Large intestine (tissue), 3 donors: ENCODE data around the gene SLC8A2. TPM values are rescaled to one million over a fixed set of nuclear protein-coding genes. Genes with fewer than 3 reads are reported as not detected.
A peak's percentile ranks its signal among the peaks of the same experiment; 100 is the strongest.
"Not testable (repeated sequence)": the region's sequence is repeated elsewhere in the genome, so short reads cannot be mapped to it uniquely, and the experiment has no call there.

Experiments
- DNase-seq, 2 donors: peaks; one replicate each; pipeline versions ENCODE4 v3.0.0 to v3.0.0-alpha.2; 2013
- H3K27ac ChIP-seq: one replicate; pipeline ENCODE4 v1.5.1; 2013; ENCODE audit warnings: low read length
- H3K27me3 ChIP-seq: 2 replicates; pipeline ENCODE4 v1.6.1; 2013; ENCODE audit warnings: low read length; ENCODE audit not compliant: control insufficient read depth, insufficient read depth
- H3K36me3 ChIP-seq: 2 replicates; pipeline ENCODE4 v1.6.1; 2013; ENCODE audit warnings: low read length; ENCODE audit not compliant: control insufficient read depth, insufficient read depth
- H3K4me1 ChIP-seq: one replicate; pipeline ENCODE4 v1.6.1; 2013; ENCODE audit warnings: low read length; ENCODE audit not compliant: control insufficient read depth, insufficient read depth
- H3K4me3 ChIP-seq: one replicate; pipeline ENCODE4 v1.5.1; 2013; ENCODE audit warnings: low read length
- H3K9me3 ChIP-seq: one replicate; pipeline ENCODE4 v1.6.1; 2013; ENCODE audit warnings: mild to moderate bottlenecking, low read depth, low read length, moderate library complexity; ENCODE audit not compliant: control insufficient read depth
- WGBS: methylation state at CpG from one replicate; pipeline ENCODE4 v1.1.5; 2013; ENCODE audit warnings: low lambda C conversion rate; ENCODE audit not compliant: insufficient coverage; 5-methylcytosine and 5-hydroxymethylcytosine counted together
- polyA plus RNA-seq: library from polyadenylated mRNA; unstranded; fragments of 120-200 nt; gene quantifications from one replicate; pipeline ENCODE4 v1.2.1, GENCODE V29; 2013

SLC8A2 gene
- polyA plus RNA-seq, 1 donor: 0.54 TPM

- H3K4me3 ChIP-seq: peak overlapping the region; percentile 35
- H3K27me3 ChIP-seq: peaks cover 73% of the 10 kb centered on the region
These were observed 53.7 kb downstream of the SLC8A2 start for GRCh38 chr19:47417746-47418691.

GRCh38 chr19:47417107-47417745 is 54.5 kb downstream of the SLC8A2 start:
- no peaks in the 10 kb centered on the region for H3K9me3 ChIP-seq
- no peak for DNase-seq
- no peak overlapping the region for H3K27ac ChIP-seq
- peaks cover 67% of the 10 kb centered on the region for H3K27me3 ChIP-seq
- WGBS: no CpG with 5 or more reads among the region's 18 CpGs
- H3K36me3 ChIP-seq: no peaks in the 10 kb centered on the region
- no peak overlapping the region for H3K4me3 ChIP-seq
- H3K4me1 ChIP-seq: peaks cover 8% of the 10 kb centered on the region

More at GRCh38 chr19:47417746-47418691, 53.7 kb downstream of the SLC8A2 start:
- Histone ChIP-seq H3K36me3 (no peaks in the 10 kb centered on the region), H3K9me3 (no peaks in the 10 kb centered on the region), H3K4me1 (peaks cover 8% of the 10 kb centered on the region), H3K27ac (no peak overlapping the region)
- DNase-seq: no peak
- WGBS: 0% methylated on average over 1 of the region's 34 CpGs

- Histone ChIP-seq H3K9me3 (no peaks in the 10 kb centered on the region), H3K4me3 (no peak overlapping the region), H3K36me3 (no peaks in the 10 kb centered on the region), H3K4me1 (peaks cover 8% of the 10 kb centered on the region), H3K27ac (no peak overlapping the region), H3K27me3 (peaks cover 61% of the 10 kb centered on the region)
- no peak for DNase-seq
- WGBS: 60% methylated on average over 4 of the region's 12 CpGs
These were observed 55.1 kb downstream of the SLC8A2 start for GRCh38 chr19:47416643-47416985.

- no peak overlapping the region for H3K4me3 ChIP-seq
- no peak for DNase-seq
- H3K36me3 ChIP-seq: no peaks in the 10 kb centered on the region
- H3K27me3 ChIP-seq: peaks cover 56% of the 10 kb centered on the region
- no peaks in the 10 kb centered on the region for H3K9me3 ChIP-seq
- peaks cover 8% of the 10 kb centered on the region for H3K4me1 ChIP-seq
- no peak overlapping the region for H3K27ac ChIP-seq
- WGBS: no CpG with 5 or more reads among the region's 21 CpGs
These were observed 55.6 kb downstream of the SLC8A2 start for GRCh38 chr19:47415953-47416642.

- no CpG with 5 or more reads among the region's 21 CpGs for WGBS
These were observed 57.2 kb downstream of the SLC8A2 start for GRCh38 chr19:47414469-47414868.

GRCh38 chr19:47413941-47414340 is 57.8 kb downstream of the SLC8A2 start:
- Histone ChIP-seq H3K9me3 (no peaks in the 10 kb centered on the region), H3K4me3 (no peak overlapping the region), H3K36me3 (no peaks in the 10 kb centered on the region), H3K27me3 (peaks cover 38% of the 10 kb centered on the region), H3K27ac (no peak overlapping the region), H3K4me1 (peaks cover 4% of the 10 kb centered on the region)
- no peak for DNase-seq
- WGBS: no CpG with 5 or more reads among the region's 16 CpGs

More at GRCh38 chr19:47414469-47414868, 57.2 kb downstream of the SLC8A2 start:
- no peak overlapping the region for H3K27ac ChIP-seq
- no peak for DNase-seq
- no peaks in the 10 kb centered on the region for H3K36me3 ChIP-seq
- H3K4me1 ChIP-seq: peaks cover 4% of the 10 kb centered on the region
- H3K4me3 ChIP-seq: no peak overlapping the region
- peaks cover 40% of the 10 kb centered on the region for H3K27me3 ChIP-seq
- no peaks in the 10 kb centered on the region for H3K9me3 ChIP-seq

- DNase-seq, H3K4me3 ChIP-seq, H3K36me3 ChIP-seq, H3K27ac ChIP-seq, H3K4me1 ChIP-seq, H3K9me3 ChIP-seq: not testable (repeated sequence)
- 100% methylated on average over 1 of the region's 9 CpGs for WGBS
- peaks cover 22% of the 10 kb centered on the region for H3K27me3 ChIP-seq
These were observed 60.0 kb downstream of the SLC8A2 start for GRCh38 chr19:47411696-47412095.

GRCh38 chr19:47411101-47411500 is 60.6 kb downstream of the SLC8A2 start:
- Histone ChIP-seq H3K36me3 (no peaks in the 10 kb centered on the region), H3K4me3 (no peak overlapping the region), H3K4me1 (no peaks in the 10 kb centered on the region), H3K27ac (no peak overlapping the region), H3K9me3 (no peaks in the 10 kb centered on the region), H3K27me3 (peaks cover 22% of the 10 kb centered on the region)
- no peak for DNase-seq
- no CpG with 5 or more reads among the region's 8 CpGs for WGBS

- Histone ChIP-seq H3K9me3 (no peaks in the 10 kb centered on the region), H3K4me3 (no peak overlapping the region), H3K27me3 (peaks cover 15% of the 10 kb centered on the region), H3K27ac (no peak overlapping the region), H3K36me3 (no peaks in the 10 kb centered on the region), H3K4me1 (no peaks in the 10 kb centered on the region)
- WGBS: 87% methylated on average over 6 of the region's 14 CpGs
- DNase-seq: no peak
These were observed 63.3 kb downstream of the SLC8A2 start for GRCh38 chr19:47408156-47408938.

GRCh38 chr19:47407417-47407774 is 64.3 kb downstream of the SLC8A2 start:
- Histone ChIP-seq H3K9me3 (no peaks in the 10 kb centered on the region), H3K4me1 (no peaks in the 10 kb centered on the region), H3K27ac (no peak overlapping the region), H3K36me3 (no peaks in the 10 kb centered on the region), H3K27me3 (peaks cover 15% of the 10 kb centered on the region), H3K4me3 (no peak overlapping the region)
- no peak for DNase-seq
- WGBS: no CpG with 5 or more reads among the region's 14 CpGs
